Endothelial cell of hepatic sinusoid (primary cell): Measurements from ENCODE around the gene COMMD1.
"Not testable (repeated sequence)": the region's sequence is repeated elsewhere in the genome, so short reads cannot be mapped to it uniquely, and the experiment has no call there.

ENCODE experiments used
- in situ Hi-C: cut with HindIII; loops from 2 replicates; pipeline ENCODE4 v1.10.0; 2017; ENCODE audit warnings: low sequenced_read_pairs

COMMD1 gene

GRCh38 chr2:61922714-61923113 lies 17.2 kb downstream of the COMMD1 start:
- in situ Hi-C loops, result no loop called here

GRCh38 chr2:61924895-61925663 lies 19.6 kb downstream of the COMMD1 start:
- in situ Hi-C loops, result loop anchor here (5.0 kb wide), 3 partner anchors 37 to 507 kb away; no protein-coding TSS in a partner anchor

GRCh38 chr2:61926531-61927477 lies 21.3 kb downstream of the COMMD1 start:
- in situ Hi-C loops, result loop anchor here (5.0 kb wide), 3 partner anchors 35 to 505 kb away; no protein-coding TSS in a partner anchor

GRCh38 chr2:61928826-61929461 lies 23.5 kb downstream of the COMMD1 start:
- in situ Hi-C loops, result loop anchor here (5.0 kb wide), 3 partner anchors 33 to 503 kb away; no protein-coding TSS in a partner anchor

- in situ Hi-C loops, result no loop called here
Measured at GRCh38 chr2:61937098-61937497, 31.6 kb downstream of the COMMD1 start.

- in situ Hi-C loops, result no loop called here
Measured at GRCh38 chr2:61937886-61938285, 32.4 kb downstream of the COMMD1 start.

- in situ Hi-C loops, result no loop called here
Measured at GRCh38 chr2:61938511-61938910, 33.0 kb downstream of the COMMD1 start.

GRCh38 chr2:61943251-61943650 lies 37.8 kb downstream of the COMMD1 start:
- in situ Hi-C loops, result no loop called here

GRCh38 chr2:61946666-61947065 lies 41.2 kb downstream of the COMMD1 start:
- in situ Hi-C loops, result no loop called here

- in situ Hi-C loops, result no loop called here
Measured at GRCh38 chr2:61948661-61949457, 43.4 kb downstream of the COMMD1 start.

- in situ Hi-C loops, result no loop called here
Measured at GRCh38 chr2:61949458-61949713, 43.9 kb downstream of the COMMD1 start.

GRCh38 chr2:61949714-61950560 lies 44.5 kb downstream of the COMMD1 start:
- in situ Hi-C loops, result no loop called here

GRCh38 chr2:61950571-61951315 lies 45.3 kb downstream of the COMMD1 start:
- in situ Hi-C loops, result no loop called here

GRCh38 chr2:61951881-61952280 lies 46.4 kb downstream of the COMMD1 start:
- in situ Hi-C loops, result no loop called here

GRCh38 chr2:61952288-61952687 lies 46.8 kb downstream of the COMMD1 start:
- in situ Hi-C loops, result no loop called here

- in situ Hi-C loops, result not testable (repeated sequence)
Measured at GRCh38 chr2:61954856-61955255, 49.4 kb downstream of the COMMD1 start.

GRCh38 chr2:61959381-61960293 lies 54.2 kb downstream of the COMMD1 start:
- in situ Hi-C loops, result loop anchor here (5.0 kb wide), 1 partner anchor 32 kb away; no protein-coding TSS in a partner anchor
